Right kidney (tissue), 9 donors: ENCODE results near the gene TTC19.

Experiments used
- DNase-seq: peaks from one replicate; pipeline ENCODE4 v3.0.0-alpha.2; 2016
- long read RNA-seq, 8 donors: transcript quantifications; one replicate each; lab custom pipeline, GENCODE V29; 2026

The TTC19 gene, protein sequence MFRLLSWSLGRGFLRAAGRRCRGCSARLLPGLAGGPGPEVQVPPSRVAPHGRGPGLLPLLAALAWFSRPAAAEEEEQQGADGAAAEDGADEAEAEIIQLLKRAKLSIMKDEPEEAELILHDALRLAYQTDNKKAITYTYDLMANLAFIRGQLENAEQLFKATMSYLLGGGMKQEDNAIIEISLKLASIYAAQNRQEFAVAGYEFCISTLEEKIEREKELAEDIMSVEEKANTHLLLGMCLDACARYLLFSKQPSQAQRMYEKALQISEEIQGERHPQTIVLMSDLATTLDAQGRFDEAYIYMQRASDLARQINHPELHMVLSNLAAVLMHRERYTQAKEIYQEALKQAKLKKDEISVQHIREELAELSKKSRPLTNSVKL
- long read RNA-seq, donor 1, transcript TTC19-201 (10 exons, 3,002 nt), result major isoform, 19 of 19 reads
- long read RNA-seq, donor 1, partial matches to known transcripts, result 0 of 19 reads
- long read RNA-seq, donor 1, other reads (novel, unspliced or antisense), result 0 of 19 reads
- long read RNA-seq, donor 2, transcript TTC19-201 (10 exons, 3,002 nt), result major isoform, 11 of 41 reads
- long read RNA-seq, donor 2, partial matches to known transcripts, result 11 of 41 reads
- long read RNA-seq, donor 2, other reads (novel, unspliced or antisense), result 19 of 41 reads
- long read RNA-seq, donor 3, transcript TTC19-201 (10 exons, 3,002 nt), result major isoform, 9 of 10 reads
- long read RNA-seq, donor 3, partial matches to known transcripts, result 0 of 10 reads
- long read RNA-seq, donor 3, other reads (novel, unspliced or antisense), result 0 of 10 reads
- long read RNA-seq, donor 4, transcript TTC19-201 (10 exons, 3,002 nt), result major isoform, 14 of 216 reads
- long read RNA-seq, donor 4, partial matches to known transcripts, result 186 of 216 reads
- long read RNA-seq, donor 4, other reads (novel, unspliced or antisense), result 8 of 216 reads
- long read RNA-seq, donor 5, transcript TTC19-201 (10 exons, 3,002 nt), result major isoform, 12 of 16 reads
- long read RNA-seq, donor 5, partial matches to known transcripts, result 0 of 16 reads
- long read RNA-seq, donor 5, other reads (novel, unspliced or antisense), result 0 of 16 reads
- long read RNA-seq, donor 6, transcript TTC19-201 (10 exons, 3,002 nt), result major isoform, 8 of 19 reads
- long read RNA-seq, donor 6, partial matches to known transcripts, result 11 of 19 reads
- long read RNA-seq, donor 6, other reads (novel, unspliced or antisense), result 0 of 19 reads
- long read RNA-seq, donor 7, result 0 reads
- long read RNA-seq, donor 8, transcript TTC19-201 (10 exons, 3,002 nt), result major isoform, 9 of 9 reads
- long read RNA-seq, donor 8, partial matches to known transcripts, result 0 of 9 reads
- long read RNA-seq, donor 8, other reads (novel, unspliced or antisense), result 0 of 9 reads

- peak; percentile 99 for DNase-seq
Observed at GRCh38 chr17:15999141-15999973, at the start of gene TTC19, which contains the start of gene ZSWIM7. TSS of gene TTC19 (plus strand) at chr17:15999824. CDS start at chr17:15999849, 25 bp downstream. TSS of gene ZSWIM7 (minus strand) at chr17:15999704. CDS start at chr17:15999594, 110 bp downstream.

- DNase-seq, result no peak
Observed at GRCh38 chr17:15951368-15952047, 48.1 kb upstream of the TTC19 start.

DNA sequence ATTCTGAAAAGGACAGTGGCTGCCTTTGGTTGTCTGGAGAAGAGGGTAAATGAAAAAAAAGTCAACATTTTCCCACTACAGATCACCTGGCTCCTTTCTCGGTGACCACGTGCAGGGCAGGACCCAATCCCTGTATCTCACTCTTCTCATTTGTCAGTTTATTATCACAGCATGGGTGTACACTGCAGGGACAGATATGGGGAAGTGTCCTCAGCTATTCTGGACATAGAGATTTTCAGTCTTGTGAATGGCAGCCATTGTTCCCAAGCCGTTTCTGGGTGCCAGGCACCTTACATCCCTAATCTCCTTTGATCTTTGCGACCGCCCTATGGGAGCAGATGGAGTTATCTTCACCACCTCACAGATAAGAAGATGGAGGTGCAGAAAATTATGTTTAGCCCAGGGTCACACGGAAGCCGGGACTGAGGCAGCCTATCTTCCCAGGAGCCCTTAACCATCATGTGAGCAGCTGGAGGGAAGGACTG is 47.5 kb upstream of the TTC19 start:
- DNase-seq, result no peak

GRCh38 chr17:15952916-15953790 is 46.5 kb upstream of the TTC19 start:
- no peak for DNase-seq

- no peak for DNase-seq
Observed at GRCh38 chr17:15954222-15954621, 45.4 kb upstream of the TTC19 start.

GRCh38 chr17:15955793-15956541 is 43.7 kb upstream of the TTC19 start:
- DNase-seq, result no peak

DNA sequence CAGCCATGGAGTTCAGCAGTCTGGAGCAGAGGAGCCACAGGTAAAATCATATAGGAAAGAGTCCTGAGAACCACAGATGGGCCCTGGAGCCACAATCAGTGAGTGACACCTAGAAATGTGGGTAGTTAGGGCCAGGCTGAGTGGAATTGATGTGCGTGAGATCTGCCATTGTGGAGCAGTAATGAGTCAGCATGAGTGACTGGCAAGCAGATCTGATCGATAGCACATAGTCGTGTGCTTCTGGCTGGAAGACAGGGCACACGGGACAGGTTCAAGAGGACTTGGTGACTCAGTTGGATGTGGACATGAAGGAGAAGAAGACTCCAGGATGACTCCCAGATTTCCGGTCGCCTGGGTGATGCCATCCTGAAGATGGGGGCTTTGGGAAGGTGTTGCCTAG is 42.4 kb upstream of the TTC19 start:
- no peak for DNase-seq

GRCh38 chr17:15957608-15958307 is 41.9 kb upstream of the TTC19 start:
- DNase-seq, result no peak

DNA sequence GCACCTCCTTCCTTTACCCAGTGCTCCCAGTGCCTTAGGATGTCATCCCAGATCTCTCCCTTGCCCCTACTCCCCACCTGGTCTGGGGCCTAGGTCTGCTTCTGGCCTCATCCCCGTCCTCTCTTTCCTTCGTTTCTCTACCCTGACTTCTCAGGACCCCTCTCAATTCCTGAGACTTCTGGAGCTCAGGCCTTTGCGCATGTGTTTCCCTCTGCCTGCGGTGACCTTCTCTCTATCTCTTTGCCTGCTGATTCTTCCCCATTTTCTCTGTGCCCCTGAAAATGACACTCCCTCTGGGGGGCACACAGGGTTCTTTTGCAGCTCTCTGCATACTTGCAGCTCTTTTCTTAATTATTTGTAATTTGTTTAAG is 41.2 kb upstream of the TTC19 start:
- DNase-seq, result no peak

DNA sequence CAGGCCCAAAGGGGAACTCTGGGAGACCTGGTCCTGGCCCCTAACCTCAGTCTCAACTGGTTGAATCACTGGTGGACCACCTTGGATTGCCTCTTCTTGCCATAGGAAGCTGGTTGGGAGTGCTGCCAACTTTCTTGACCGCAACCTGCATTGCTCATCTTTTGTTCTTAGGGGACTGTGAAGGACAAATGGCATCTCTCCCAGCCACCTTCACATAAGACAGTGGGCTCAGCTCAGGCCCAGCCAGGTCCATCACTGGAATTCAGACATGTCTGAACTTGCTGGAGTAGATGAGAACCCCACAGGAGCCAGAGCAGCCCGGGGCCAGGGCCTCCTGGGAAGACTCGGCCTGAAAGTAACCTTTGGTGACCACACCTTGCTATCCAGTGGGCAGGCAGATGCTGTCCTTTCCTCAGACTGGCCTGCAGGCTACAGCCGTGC is 35.9 kb upstream of the TTC19 start:
- DNase-seq, result no peak

GRCh38 chr17:15965528-15965927 is 34.1 kb upstream of the TTC19 start:
- no peak for DNase-seq

DNA sequence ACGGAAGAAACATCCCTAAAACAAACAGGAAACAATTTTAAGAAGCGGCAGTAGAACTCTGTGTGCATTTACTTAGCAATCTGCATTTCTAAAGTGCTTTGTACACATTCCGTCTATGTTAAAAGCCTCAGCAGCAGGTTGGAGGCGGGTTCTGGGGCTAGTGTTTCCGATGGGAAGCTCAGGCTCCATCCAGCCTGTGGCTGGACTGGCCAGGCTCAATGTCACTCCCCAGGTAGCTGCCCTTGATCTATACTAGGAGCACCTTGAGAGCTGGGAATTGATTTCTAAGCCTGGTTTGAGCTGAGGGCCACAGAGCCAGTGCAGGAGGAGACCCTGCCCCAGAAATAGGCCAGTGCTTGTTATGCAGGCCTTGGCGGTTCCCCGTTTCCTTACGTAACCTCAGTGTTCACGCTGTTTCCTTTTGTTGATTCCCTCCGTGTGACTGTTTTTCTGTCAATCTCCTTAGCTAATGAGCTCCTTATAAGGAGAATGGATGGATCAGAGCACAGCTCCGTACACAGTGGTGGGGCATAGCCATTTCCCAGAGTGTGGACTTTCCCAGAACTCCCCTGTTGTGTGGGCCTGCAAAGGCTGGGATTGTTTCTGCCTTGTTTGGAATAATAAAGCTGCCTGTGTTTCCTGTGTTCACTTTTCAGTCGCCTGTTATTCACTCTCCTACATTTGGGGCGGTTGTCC is 33.3 kb upstream of the TTC19 start:
- peak; percentile 50 for DNase-seq

DNA sequence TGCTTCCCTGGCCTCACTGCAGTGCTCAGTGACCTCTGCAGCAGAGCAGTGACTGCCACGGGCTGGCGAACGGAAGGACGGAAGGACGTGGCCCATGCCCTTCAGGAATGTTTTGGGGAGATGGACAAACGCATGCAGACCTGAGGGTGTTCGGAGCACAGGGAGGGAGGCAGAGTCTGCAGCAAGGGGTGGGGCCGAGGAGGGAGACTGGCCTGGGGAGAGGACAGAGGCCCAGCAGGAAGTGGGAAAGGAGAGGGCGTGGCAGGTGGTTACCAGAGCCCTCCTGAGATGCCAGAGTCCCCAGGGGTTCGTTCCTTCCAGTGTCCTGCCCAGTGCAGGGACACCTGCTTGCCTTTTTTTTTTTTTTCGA is 32.8 kb upstream of the TTC19 start:
- no peak for DNase-seq

- DNase-seq, result no peak
Observed at GRCh38 chr17:15967706-15968399, 31.8 kb upstream of the TTC19 start.

GRCh38 chr17:15969463-15969862 is 30.2 kb upstream of the TTC19 start:
- no peak for DNase-seq

DNA sequence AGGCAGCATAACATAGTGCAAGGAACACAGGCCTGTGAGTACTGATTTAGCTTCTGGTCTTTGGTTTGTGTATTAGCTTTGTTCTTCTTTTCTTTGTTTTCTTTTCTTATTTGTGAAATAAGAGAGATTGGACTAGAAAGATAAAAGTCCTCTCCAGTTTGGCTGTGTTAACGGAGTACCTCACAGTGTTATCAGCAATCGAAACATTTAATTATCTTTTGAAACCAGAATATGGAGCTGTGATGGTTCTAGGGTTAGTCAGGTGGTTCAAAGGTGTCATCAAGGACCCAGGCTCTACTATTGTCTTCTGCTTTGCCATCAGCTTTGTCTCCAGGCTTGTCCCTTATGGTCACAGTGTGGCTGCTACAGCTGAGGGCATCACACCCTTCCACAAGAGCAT is 29.1 kb upstream of the TTC19 start:
- no peak for DNase-seq
